ENCODE results near the gene GRIN3A. TPM values are rescaled to one million over a fixed set of nuclear protein-coding genes. Genes with fewer than 3 reads are reported as not detected.

The GRIN3A gene
- total RNA-seq, 2 experiments from 2014 or later = not detected

- Mint-ChIP-seq H3K4me1 (ENCODE audit: low read depth) (no peaks in the 10 kb centered on the region), H3K27me3 (peaks cover 14% of the 10 kb centered on the region), H3K27ac (no peak overlapping the region), H3K4me3 (no peak overlapping the region), H3K36me3 (ENCODE audit: low read depth) (no peaks in the 10 kb centered on the region), H3K9me3 (no peaks in the 10 kb centered on the region)
- ATAC-seq = no peak
- CTCF ChIA-PET = interaction anchor here (1.2 kb wide), 1 partner anchor 14 kb away, joined by 3 read pairs; no protein-coding TSS in a partner anchor
- no peak for DNase-seq
- POLR2A ChIA-PET = no interaction called here
- TF ChIP-seq CTCF (IDR thresholded peaks at IDR 0.05) = no peak
- intact Hi-C loops (cut with micrococcal nuclease) = no loop called here
Measured at GRCh38 chr9:101652601-101653175, 85.8 kb downstream of the GRIN3A start.

- Mint-ChIP-seq H3K4me1 (ENCODE audit: low read depth) (no peaks in the 10 kb centered on the region), H3K9me3 (no peaks in the 10 kb centered on the region), H3K27ac (no peak overlapping the region), H3K36me3 (ENCODE audit: low read depth) (no peaks in the 10 kb centered on the region), H3K27me3 (peaks cover 4% of the 10 kb centered on the region), H3K4me3 (no peak overlapping the region)
- ATAC-seq = peak; percentile 39
- ChIA-PET CTCF (interaction anchor here (0.7 kb wide), 1 partner anchor 14 kb away, joined by 3 read pairs; no protein-coding TSS in a partner anchor), POLR2A (no interaction called here)
- DNase-seq = no peak
- no peak for TF ChIP-seq CTCF (IDR thresholded peaks at IDR 0.05)
- intact Hi-C loops (cut with micrococcal nuclease) = no loop called here
Measured at GRCh38 chr9:101650142-101650541, 88.3 kb downstream of the GRIN3A start.

- no peak overlapping the region for H3K27ac Mint-ChIP-seq
- DNase-seq (no peak), ATAC-seq (no peak)
- no peaks in the 10 kb centered on the region for H3K36me3 Mint-ChIP-seq (ENCODE audit: low read depth)
- H3K4me1 Mint-ChIP-seq (ENCODE audit: low read depth) = peaks cover 1% of the 10 kb centered on the region
- H3K9me3 Mint-ChIP-seq = no peaks in the 10 kb centered on the region
- intact Hi-C loops (cut with micrococcal nuclease) = no loop called here
- no peak overlapping the region for H3K4me3 Mint-ChIP-seq
- ChIA-PET CTCF (no interaction called here), POLR2A (no interaction called here)
- peaks cover 4% of the 10 kb centered on the region for H3K27me3 Mint-ChIP-seq
- TF ChIP-seq CTCF (IDR thresholded peaks at IDR 0.05) = no peak
Measured at GRCh38 chr9:101648493-101648892, 90.0 kb downstream of the GRIN3A start.

- no peaks in the 10 kb centered on the region for H3K9me3 Mint-ChIP-seq
- no peak for DNase-seq
- ATAC-seq = no peak
- ChIA-PET POLR2A (no interaction called here), CTCF (interaction anchor here (0.6 to 1.1 kb wide), 2 partner anchors 72 to 1791 kb away, joined by 3 to 4 read pairs; no protein-coding TSS in a partner anchor)
- H3K4me3 Mint-ChIP-seq = no peak overlapping the region
- H3K27me3 Mint-ChIP-seq = no peaks in the 10 kb centered on the region
- H3K4me1 Mint-ChIP-seq (ENCODE audit: low read depth) = peaks cover 3% of the 10 kb centered on the region
- H3K27ac Mint-ChIP-seq = no peak overlapping the region
- no peaks in the 10 kb centered on the region for H3K36me3 Mint-ChIP-seq (ENCODE audit: low read depth)
- intact Hi-C loops (cut with micrococcal nuclease) = no loop called here
- TF ChIP-seq CTCF (IDR thresholded peaks at IDR 0.05) = no peak
Measured at GRCh38 chr9:101639785-101640665, 98.4 kb downstream of the GRIN3A start.

GRCh38 chr9:101639311-101639710 is 99.1 kb downstream of the GRIN3A start:
- Mint-ChIP-seq H3K36me3 (ENCODE audit: low read depth) (no peaks in the 10 kb centered on the region), H3K9me3 (no peaks in the 10 kb centered on the region), H3K27me3 (no peaks in the 10 kb centered on the region), H3K27ac (no peak overlapping the region), H3K4me3 (no peak overlapping the region), H3K4me1 (ENCODE audit: low read depth) (peaks cover 3% of the 10 kb centered on the region)
- no peak for TF ChIP-seq CTCF (IDR thresholded peaks at IDR 0.05)
- intact Hi-C loops (cut with micrococcal nuclease) = no loop called here
- DNase-seq (no peak), ATAC-seq (no peak)
- POLR2A ChIA-PET = interaction anchor here (1.1 kb wide), 1 partner anchor 50 kb away, joined by 3 read pairs; no protein-coding TSS in a partner anchor
- CTCF ChIA-PET = interaction anchor here (1.1 to 1.3 kb wide), 2 partner anchors 14 to 72 kb away, joined by 3 read pairs; no protein-coding TSS in a partner anchor
